AG09309 (cell line): ENCODE results near the gene LOC101059915.

Experiments
- DNase-seq: peaks from one replicate; pipeline ENCODE4 v3.0.0-alpha.2; 2010; ENCODE audit warnings: low read depth
- H3K4me3 ChIP-seq: 2 replicates; pipeline ENCODE4 v1.5.1; 2011; ENCODE audit warnings: mild to moderate bottlenecking, low read depth, low read length, moderate library complexity; ENCODE audit not compliant: control insufficient read depth
- TF ChIP-seq, protein P1 (sequence below): IDR thresholded peaks from 2 replicates; pipeline ENCODE4 v1.5.1; 2011; ENCODE audit warnings: mild to moderate bottlenecking, low read depth, low read length, inconsistent platforms; ENCODE audit not compliant: insufficient read depth, control insufficient read depth; ENCODE audit errors: missing control alignments

Gene LOC101059915

DNA sequence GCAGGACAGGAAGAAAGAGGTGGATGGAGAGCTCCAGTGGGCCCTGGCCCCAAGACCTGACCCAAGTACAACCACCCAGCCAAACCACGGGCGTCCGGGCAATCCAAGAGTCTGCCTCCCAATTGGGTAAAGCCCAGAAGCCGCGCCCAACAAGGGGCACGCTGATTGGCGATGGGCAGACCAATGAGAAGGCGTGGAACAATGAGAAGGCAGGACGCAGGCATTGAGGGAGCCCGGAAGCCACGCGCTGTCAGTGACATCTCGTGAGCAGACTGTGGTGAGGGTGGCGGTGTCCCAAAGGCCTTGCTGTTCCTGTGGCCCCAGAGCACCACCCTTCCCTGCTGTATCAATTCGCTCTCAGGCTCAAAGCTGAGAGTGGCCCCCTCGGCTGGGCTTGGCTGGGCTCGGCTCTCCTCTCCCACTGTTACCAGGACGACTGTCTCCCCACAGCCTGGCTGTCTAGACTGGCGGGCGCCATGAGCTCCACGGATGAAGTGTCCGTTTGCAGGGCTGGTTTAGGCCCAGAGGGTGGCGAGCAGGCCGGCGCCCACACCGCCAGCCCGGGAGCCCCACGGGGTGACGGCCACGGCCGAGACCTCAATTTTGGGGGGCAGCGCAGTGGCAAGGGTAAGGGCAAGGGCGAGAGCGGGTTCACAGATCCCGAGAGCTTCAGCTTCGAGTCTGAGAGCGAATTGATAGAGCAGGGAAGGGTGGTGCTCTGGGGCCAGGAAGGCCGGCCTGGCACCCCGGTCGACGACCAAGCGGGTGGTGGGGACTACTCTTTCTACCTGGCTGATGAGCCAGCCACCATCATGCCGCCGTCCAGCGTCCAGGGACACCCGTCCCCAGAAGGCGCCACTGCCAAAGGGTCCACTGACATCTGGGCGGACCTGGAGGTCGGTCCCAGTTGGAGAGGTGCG is at the start of gene LOC101059915:
Gene LOC101059915 (plus strand): TSS at position 219 of the 920 bp plus-strand sequence.
- DNase-seq = no peak
- H3K4me3 ChIP-seq = no peak within 1 kb of the TSS
- TF ChIP-seq, protein P1, sequence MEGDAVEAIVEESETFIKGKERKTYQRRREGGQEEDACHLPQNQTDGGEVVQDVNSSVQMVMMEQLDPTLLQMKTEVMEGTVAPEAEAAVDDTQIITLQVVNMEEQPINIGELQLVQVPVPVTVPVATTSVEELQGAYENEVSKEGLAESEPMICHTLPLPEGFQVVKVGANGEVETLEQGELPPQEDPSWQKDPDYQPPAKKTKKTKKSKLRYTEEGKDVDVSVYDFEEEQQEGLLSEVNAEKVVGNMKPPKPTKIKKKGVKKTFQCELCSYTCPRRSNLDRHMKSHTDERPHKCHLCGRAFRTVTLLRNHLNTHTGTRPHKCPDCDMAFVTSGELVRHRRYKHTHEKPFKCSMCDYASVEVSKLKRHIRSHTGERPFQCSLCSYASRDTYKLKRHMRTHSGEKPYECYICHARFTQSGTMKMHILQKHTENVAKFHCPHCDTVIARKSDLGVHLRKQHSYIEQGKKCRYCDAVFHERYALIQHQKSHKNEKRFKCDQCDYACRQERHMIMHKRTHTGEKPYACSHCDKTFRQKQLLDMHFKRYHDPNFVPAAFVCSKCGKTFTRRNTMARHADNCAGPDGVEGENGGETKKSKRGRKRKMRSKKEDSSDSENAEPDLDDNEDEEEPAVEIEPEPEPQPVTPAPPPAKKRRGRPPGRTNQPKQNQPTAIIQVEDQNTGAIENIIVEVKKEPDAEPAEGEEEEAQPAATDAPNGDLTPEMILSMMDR = no peak

DNA sequence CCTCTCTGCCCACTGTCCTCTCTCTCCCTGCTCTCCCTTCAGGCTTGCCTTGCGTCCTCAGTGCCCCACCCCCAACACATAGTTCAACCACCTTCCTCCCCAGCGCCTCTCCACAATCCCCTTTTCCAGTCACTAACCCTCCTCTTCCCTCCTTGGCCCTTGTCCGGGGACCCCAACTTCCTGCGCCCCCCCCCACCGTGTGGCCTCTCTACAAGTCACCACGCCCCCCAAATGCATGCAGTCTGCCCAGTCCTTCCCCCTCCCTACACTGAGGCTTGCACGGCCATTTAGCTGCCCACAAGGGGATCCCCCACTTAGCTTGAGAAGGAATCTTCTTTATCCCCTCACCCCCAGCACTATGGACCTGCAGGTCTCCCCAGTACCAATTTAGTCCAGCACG is 49.6 kb upstream of the LOC101059915 start:
- TF ChIP-seq, protein P1 = no peak
- no peak overlapping the region for H3K4me3 ChIP-seq
- no peak for DNase-seq

DNA sequence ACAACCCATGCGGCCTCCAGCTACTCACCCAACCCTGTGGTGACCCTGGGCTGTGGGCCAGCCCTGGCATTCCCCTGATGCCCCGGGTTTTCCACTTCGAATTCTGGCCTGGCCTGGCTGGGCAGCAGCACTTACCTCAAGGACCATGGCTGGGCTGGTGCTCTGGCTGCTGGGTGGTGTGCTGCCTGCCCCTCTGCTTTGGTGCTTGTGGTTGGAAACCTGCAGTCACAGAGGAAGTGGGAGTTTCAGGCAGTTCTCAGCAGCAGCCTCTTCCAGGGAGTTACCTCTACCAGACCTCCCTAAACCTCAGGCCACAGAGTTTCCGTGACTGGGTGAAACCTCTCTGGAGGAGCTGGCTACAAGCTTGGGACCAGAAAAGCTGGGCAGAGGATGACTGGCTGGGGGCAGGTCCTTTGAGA is 49.0 kb upstream of the LOC101059915 start, which contains the start of gene CXCR3:
Gene CXCR3 (minus strand): TSS at position 209 of the 419 bp plus-strand sequence. CDS start 62 bp downstream, at position 147.
- DNase-seq = no peak
- TF ChIP-seq, protein P1 = no peak
- H3K4me3 ChIP-seq = no peak within 1 kb of the TSS

DNA sequence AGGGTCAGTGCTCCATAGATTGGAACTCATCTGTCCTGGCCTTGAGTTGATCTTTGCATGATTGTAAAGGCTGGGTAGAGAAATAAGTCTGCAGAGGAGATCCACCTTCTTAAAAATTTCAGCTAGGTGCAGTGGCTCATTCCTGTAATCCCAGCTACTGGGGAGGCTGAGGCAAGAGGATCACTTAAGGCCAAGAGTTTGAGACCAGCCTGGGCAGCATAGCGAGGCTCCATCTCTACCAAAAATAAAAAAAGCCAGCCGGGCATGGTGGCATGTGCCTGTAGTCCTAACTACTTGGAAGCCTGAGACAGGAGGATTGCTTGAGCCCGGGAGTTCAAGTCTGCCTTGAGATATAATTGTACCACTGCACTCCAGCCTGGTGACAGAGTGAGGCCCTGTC is 48.6 kb upstream of the LOC101059915 start:
- TF ChIP-seq, protein P1 = no peak
- DNase-seq = no peak
- no peak overlapping the region for H3K4me3 ChIP-seq

DNA sequence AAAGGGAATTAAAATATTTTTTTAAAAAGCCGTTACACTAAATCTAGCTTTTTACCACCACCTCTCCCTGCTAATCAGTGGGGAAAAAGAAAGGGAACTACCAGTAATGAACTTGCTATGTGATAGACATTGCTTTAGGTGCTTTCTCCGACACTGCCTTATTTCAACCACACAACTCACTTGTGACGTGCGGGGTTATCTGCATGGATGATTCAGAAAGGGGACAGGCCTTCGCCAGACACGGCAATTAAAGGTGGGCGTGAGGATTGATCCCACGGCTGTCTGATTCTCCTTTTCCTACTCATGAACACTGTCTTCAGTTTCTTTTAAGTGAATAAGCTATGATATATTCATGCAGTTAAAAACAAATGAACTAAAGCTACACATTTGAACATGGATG is 48.2 kb upstream of the LOC101059915 start:
- TF ChIP-seq, protein P1 = no peak
- no peak for DNase-seq
- no peak overlapping the region for H3K4me3 ChIP-seq

DNA sequence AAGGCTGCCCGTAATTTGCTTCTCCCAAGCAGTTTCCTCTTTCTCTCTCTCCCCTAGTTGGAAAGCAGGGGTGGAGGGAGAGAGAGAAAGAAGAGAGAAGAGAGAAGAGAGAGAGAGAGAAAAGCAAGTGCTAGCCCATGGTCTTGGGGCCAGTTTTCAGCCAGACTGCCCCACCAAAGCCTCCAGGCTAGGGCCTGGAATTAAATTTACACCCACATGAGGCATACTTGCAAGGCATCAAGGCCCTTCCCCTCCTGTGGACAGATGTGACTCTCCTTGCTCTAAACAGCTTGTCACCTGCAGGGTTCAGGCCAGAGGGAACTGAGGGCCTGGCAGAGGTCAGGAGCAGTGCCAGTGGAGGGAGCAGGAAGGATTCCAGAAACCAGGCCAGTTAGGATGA is 47.4 kb upstream of the LOC101059915 start:
- no peak overlapping the region for H3K4me3 ChIP-seq
- TF ChIP-seq, protein P1 = no peak
- DNase-seq = no peak

DNA sequence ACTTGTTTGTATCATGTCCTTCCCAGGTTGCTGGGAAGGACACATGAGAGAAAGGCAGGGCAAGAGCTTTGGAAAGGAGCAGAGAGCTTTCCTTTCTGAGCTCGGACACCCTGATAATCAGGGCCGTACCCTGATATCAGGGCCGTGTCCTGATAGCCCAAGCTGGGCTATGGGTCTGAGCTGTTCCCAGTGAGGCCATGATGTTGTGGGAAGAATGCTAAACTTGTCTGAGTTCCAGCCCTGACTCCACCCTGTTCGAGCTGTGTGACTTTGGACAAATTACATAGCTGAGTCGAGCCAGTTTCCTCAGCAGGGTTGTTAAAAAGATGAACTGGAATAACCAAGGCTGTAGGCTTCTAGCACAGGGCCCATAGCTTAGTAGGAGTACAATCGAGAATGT is 45.7 kb upstream of the LOC101059915 start:
- no peak for DNase-seq
- TF ChIP-seq, protein P1 = no peak
- no peak overlapping the region for H3K4me3 ChIP-seq
